ENCODE data around the gene GJA5.

DNA sequence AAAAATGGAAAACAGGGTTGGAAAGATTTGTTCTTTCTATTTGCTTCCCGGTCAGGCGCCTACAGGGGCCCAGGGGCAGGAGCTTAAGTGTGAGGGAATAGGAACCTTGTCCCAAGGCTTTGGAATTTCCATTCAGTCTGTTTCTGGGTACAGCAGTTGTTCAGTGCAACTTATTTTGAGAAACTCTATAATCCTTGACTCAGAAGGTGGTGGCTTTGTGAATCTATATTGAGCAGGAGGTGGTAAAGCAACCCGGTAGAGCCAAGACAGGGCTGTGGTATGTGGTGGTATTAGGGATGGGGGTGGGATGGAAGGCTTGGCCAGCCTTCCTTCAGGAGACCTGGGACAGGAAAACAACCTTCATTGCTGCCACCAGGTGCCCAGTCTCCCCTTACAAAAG, 20.0 kb downstream of the GJA5 start:
- no peak for TF ChIP-seq POLR2A (IDR thresholded peaks at IDR 0.05)
- TF ChIP-seq, protein P1, sequence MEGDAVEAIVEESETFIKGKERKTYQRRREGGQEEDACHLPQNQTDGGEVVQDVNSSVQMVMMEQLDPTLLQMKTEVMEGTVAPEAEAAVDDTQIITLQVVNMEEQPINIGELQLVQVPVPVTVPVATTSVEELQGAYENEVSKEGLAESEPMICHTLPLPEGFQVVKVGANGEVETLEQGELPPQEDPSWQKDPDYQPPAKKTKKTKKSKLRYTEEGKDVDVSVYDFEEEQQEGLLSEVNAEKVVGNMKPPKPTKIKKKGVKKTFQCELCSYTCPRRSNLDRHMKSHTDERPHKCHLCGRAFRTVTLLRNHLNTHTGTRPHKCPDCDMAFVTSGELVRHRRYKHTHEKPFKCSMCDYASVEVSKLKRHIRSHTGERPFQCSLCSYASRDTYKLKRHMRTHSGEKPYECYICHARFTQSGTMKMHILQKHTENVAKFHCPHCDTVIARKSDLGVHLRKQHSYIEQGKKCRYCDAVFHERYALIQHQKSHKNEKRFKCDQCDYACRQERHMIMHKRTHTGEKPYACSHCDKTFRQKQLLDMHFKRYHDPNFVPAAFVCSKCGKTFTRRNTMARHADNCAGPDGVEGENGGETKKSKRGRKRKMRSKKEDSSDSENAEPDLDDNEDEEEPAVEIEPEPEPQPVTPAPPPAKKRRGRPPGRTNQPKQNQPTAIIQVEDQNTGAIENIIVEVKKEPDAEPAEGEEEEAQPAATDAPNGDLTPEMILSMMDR (IDR thresholded peaks at IDR 0.05) = no peak
